ENCODE measurements around the gene ZNF587.

ZNF587 gene

DNA sequence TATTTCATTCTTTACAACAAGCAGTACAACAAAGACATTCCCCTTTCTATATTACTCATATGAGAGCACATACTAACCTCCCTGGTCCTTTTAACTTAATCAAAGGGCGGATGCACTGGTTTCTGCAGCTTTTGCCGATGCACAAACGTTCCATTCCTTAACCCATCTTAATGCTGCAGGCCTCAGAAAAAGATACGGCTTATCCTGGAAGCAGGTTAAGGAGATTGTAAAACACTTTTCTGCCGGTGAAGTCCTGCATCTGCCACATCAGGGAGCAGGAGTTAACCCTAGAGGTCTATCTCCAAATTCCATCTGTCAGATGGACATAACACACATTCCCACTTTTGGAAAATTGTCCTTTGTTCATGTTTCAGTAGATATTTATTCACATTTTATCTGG lies 50.7 kb downstream of the ZNF587 start:
- no peak overlapping the region for H2AK5ac ChIP-seq (ENCODE audit: low read length, severe bottlenecking)

DNA sequence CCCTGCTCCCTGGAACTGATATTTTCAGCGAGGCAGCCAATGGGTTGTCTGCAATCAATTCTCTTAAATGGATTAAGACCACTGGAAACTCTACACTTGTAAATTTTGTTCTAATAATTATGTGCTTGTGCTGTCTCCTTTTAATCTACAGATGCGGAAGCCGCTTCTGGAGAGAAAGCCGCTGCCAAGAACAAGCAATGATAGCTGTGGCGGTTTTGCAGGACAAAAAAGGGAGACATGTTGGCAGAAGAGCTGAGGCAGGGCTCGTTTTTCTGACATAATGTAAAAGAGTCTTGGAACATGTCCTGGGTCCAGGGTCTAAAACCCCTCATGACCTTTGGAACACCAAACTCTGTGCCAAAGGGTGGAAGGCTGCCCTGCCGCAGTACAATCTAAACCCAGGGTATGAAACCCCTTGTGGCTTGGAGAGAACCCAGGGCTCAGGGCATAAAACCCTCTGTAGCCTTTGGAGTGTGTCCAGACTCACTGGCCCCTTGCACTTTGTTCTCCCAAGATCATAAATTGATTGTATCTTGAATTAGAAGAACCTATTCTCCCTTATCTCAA lies 54.0 kb downstream of the ZNF587 start:
- WGBS: 84% methylated on average over 6 of the region's 7 CpGs
- Histone ChIP-seq H2AFZ (ENCODE audit: low read depth, low read length) (no peak overlapping the region), H3K79me1 (replicated peaks; ENCODE audit: low read length, poor library complexity, severe bottlenecking) (peaks cover 27% of the 10 kb centered on the region), H3K27me3 (ENCODE audit: control insufficient read depth in 1 of 2, insufficient read depth in 1 of 2, low read length in 2 of 2) (no peaks in the 10 kb centered on the region), H3K9ac (ENCODE audit: low read length) (no peak overlapping the region), H2BK15ac (ENCODE audit: low read depth, poor library complexity, severe bottlenecking) (no peak overlapping the region), H3K27ac (ENCODE audit: low read length, poor library complexity, severe bottlenecking) (no peak overlapping the region), H3K14ac (ENCODE audit: low read length in 2 of 2) (no peak overlapping the region), H2AK5ac (ENCODE audit: low read length, severe bottlenecking) (no peak overlapping the region), H3K9me3 (ENCODE audit: control insufficient read depth, low read length) (peaks cover 21% of the 10 kb centered on the region), H4K8ac (ENCODE audit: low read length) (no peak overlapping the region), H2BK120ac (ENCODE audit: low read depth, low read length) (no peak overlapping the region), H3K4me2 (ENCODE audit: low read length, poor library complexity, severe bottlenecking) (no peak overlapping the region), H3K4me3 (ENCODE audit: insufficient read depth in 1 of 2, low read depth in 1 of 2, low read length in 2 of 2) (no peak overlapping the region), H3K4ac (ENCODE audit: low read depth in 1 of 2, low read length in 2 of 2) (no peak overlapping the region), H3K36me3 (ENCODE audit: control insufficient read depth in 1 of 2, insufficient read depth in 2 of 2, low read depth in 1 of 2, low read length in 2 of 2) (peaks cover 20 to 22% of the 10 kb centered on the region in 2 experiments), H2BK5ac (ENCODE audit: low read depth, low read length, poor library complexity, severe bottlenecking) (no peak overlapping the region), H2BK12ac (ENCODE audit: low read length in 2 of 2) (no peak overlapping the region), H4K91ac (ENCODE audit: low read length) (no peak overlapping the region), H3K23ac (ENCODE audit: low read length in 2 of 2) (no peak overlapping the region), H3K18ac (ENCODE audit: low read depth in 1 of 2, low read length in 2 of 2) (no peak overlapping the region), H3K4me1 (ENCODE audit: control insufficient read depth, insufficient read depth, low read depth, low read length) (no peaks in the 10 kb centered on the region)
- DNase-seq: no peak

More for the DNA sequence above, 50.7 kb downstream of the ZNF587 start:
- no peak overlapping the region for H3K9ac ChIP-seq (ENCODE audit: low read length)
- H2BK15ac ChIP-seq (ENCODE audit: low read depth, poor library complexity, severe bottlenecking): no peak overlapping the region
- H2BK120ac ChIP-seq (ENCODE audit: low read depth, low read length): no peak overlapping the region
- no peak overlapping the region for H4K8ac ChIP-seq (ENCODE audit: low read length)
- peaks cover 23% of the 10 kb centered on the region for H3K79me1 ChIP-seq (replicated peaks; ENCODE audit: low read length, poor library complexity, severe bottlenecking)
- no peak overlapping the region for H2AFZ ChIP-seq (ENCODE audit: low read depth, low read length)
- no peaks in the 10 kb centered on the region for H3K27me3 ChIP-seq (ENCODE audit: control insufficient read depth in 1 of 2, insufficient read depth in 1 of 2, low read length in 2 of 2)
- no peak overlapping the region for H3K27ac ChIP-seq (ENCODE audit: low read length, poor library complexity, severe bottlenecking)
- no peaks in the 10 kb centered on the region for H3K4me1 ChIP-seq (ENCODE audit: control insufficient read depth, insufficient read depth, low read depth, low read length)
- H3K4ac ChIP-seq (ENCODE audit: low read depth in 1 of 2, low read length in 2 of 2): no peak overlapping the region
- H3K18ac ChIP-seq (ENCODE audit: low read depth in 1 of 2, low read length in 2 of 2): no peak overlapping the region
- DNase-seq: no peak
- WGBS: 96% methylated on average over 5 of the region's 5 CpGs
- no peak overlapping the region for H3K23ac ChIP-seq (ENCODE audit: low read length in 2 of 2)
- H3K14ac ChIP-seq (ENCODE audit: low read length in 2 of 2): no peak overlapping the region
- H4K91ac ChIP-seq (ENCODE audit: low read length): no peak overlapping the region
- H2BK5ac ChIP-seq (ENCODE audit: low read depth, low read length, poor library complexity, severe bottlenecking): no peak overlapping the region
- peaks cover 2 to 11% of the 10 kb centered on the region in 2 experiments for H3K36me3 ChIP-seq (ENCODE audit: control insufficient read depth in 1 of 2, insufficient read depth in 2 of 2, low read depth in 1 of 2, low read length in 2 of 2)
- no peak overlapping the region for H2BK12ac ChIP-seq (ENCODE audit: low read length in 2 of 2)
- H3K4me3 ChIP-seq (ENCODE audit: insufficient read depth in 1 of 2, low read depth in 1 of 2, low read length in 2 of 2): no peak overlapping the region
- peaks cover 7% of the 10 kb centered on the region for H3K9me3 ChIP-seq (ENCODE audit: control insufficient read depth, low read length)
- no peak overlapping the region for H3K4me2 ChIP-seq (ENCODE audit: low read length, poor library complexity, severe bottlenecking)

DNA sequence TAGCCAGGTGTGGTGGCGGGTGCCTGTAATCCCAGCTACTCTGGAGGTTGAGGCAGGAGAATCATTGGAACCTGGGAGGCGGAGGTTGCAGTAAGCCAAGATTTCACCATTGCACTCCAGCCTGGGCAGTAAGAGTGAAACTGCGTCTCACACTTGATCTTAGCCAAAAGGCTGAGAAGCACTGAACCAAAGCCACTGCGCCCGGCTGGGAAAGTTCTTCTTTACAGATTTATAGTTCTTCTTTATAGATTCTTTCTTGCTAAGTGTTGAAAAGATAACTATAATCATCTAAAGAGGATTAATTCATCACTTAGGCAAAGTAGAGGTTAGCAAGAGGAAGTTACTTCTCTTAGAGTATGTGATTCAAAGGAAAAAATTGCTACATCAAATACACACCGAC lies 55.6 kb downstream of the ZNF587 start:
- 100% methylated on average over 2 of the region's 6 CpGs for WGBS
- DNase-seq: no peak
- H3K79me1 ChIP-seq (replicated peaks; ENCODE audit: low read length, poor library complexity, severe bottlenecking): peaks cover 26% of the 10 kb centered on the region

DNA sequence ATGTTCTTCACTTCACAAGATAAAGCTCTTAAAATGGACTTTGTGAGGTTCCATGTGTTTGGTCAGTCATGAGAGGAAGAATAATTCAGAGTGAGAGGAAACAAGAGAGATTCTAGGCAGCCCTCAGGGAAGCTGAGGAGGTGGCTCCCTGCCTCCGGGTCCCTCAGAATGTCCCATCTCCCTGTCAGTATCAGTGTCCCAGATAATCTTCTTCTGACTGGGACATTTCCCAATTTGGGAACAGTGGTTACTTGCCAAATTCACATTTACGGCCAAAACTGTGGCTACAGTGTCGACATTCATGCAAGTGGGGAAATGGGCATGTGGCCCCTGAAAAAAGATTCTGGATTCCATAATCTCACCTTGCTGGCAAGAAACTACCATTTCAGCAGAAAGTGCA lies 57.7 kb downstream of the ZNF587 start:
- H3K4me2 ChIP-seq (ENCODE audit: low read length, poor library complexity, severe bottlenecking): no peak overlapping the region

More for the DNA sequence above, 55.6 kb downstream of the ZNF587 start:
- H2BK120ac ChIP-seq (ENCODE audit: low read depth, low read length): no peak overlapping the region
- no peaks in the 10 kb centered on the region for H3K27me3 ChIP-seq (ENCODE audit: control insufficient read depth in 1 of 2, insufficient read depth in 1 of 2, low read length in 2 of 2)
- H2AFZ ChIP-seq (ENCODE audit: low read depth, low read length): no peak overlapping the region
- H3K4me3 ChIP-seq (ENCODE audit: insufficient read depth in 1 of 2, low read depth in 1 of 2, low read length in 2 of 2): no peak overlapping the region
- no peak overlapping the region for H3K9ac ChIP-seq (ENCODE audit: low read length)
- no peak overlapping the region for H3K27ac ChIP-seq (ENCODE audit: low read length, poor library complexity, severe bottlenecking)
- H3K23ac ChIP-seq (ENCODE audit: low read length in 2 of 2): no peak overlapping the region
- peaks cover 26% of the 10 kb centered on the region for H3K9me3 ChIP-seq (ENCODE audit: control insufficient read depth, low read length)
- no peak overlapping the region for H3K4me2 ChIP-seq (ENCODE audit: low read length, poor library complexity, severe bottlenecking)
- no peaks in the 10 kb centered on the region for H3K4me1 ChIP-seq (ENCODE audit: control insufficient read depth, insufficient read depth, low read depth, low read length)
- H2BK5ac ChIP-seq (ENCODE audit: low read depth, low read length, poor library complexity, severe bottlenecking): no peak overlapping the region
- H4K8ac ChIP-seq (ENCODE audit: low read length): no peak overlapping the region
- H2AK5ac ChIP-seq (ENCODE audit: low read length, severe bottlenecking): no peak overlapping the region
- no peak overlapping the region for H4K91ac ChIP-seq (ENCODE audit: low read length)
- H2BK12ac ChIP-seq (ENCODE audit: low read length in 2 of 2): no peak overlapping the region
- no peak overlapping the region for H3K4ac ChIP-seq (ENCODE audit: low read depth in 1 of 2, low read length in 2 of 2)
- peaks cover 31 to 33% of the 10 kb centered on the region in 2 experiments for H3K36me3 ChIP-seq (ENCODE audit: control insufficient read depth in 1 of 2, insufficient read depth in 2 of 2, low read depth in 1 of 2, low read length in 2 of 2)
- H3K14ac ChIP-seq (ENCODE audit: low read length in 2 of 2): no peak overlapping the region
- no peak overlapping the region for H2BK15ac ChIP-seq (ENCODE audit: low read depth, poor library complexity, severe bottlenecking)
- H3K18ac ChIP-seq (ENCODE audit: low read depth in 1 of 2, low read length in 2 of 2): no peak overlapping the region

More for the DNA sequence above, 57.7 kb downstream of the ZNF587 start:
- Histone ChIP-seq H2BK5ac (ENCODE audit: low read depth, low read length, poor library complexity, severe bottlenecking) (no peak overlapping the region), H2AFZ (ENCODE audit: low read depth, low read length) (no peak overlapping the region), H2AK5ac (ENCODE audit: low read length, severe bottlenecking) (no peak overlapping the region), H3K27ac (ENCODE audit: low read length, poor library complexity, severe bottlenecking) (no peak overlapping the region), H3K27me3 (ENCODE audit: control insufficient read depth in 1 of 2, insufficient read depth in 1 of 2, low read length in 2 of 2) (no peaks in the 10 kb centered on the region), H3K9me3 (ENCODE audit: control insufficient read depth, low read length) (peaks cover 31% of the 10 kb centered on the region), H2BK15ac (ENCODE audit: low read depth, poor library complexity, severe bottlenecking) (no peak overlapping the region), H3K23ac (ENCODE audit: low read length in 2 of 2) (no peak overlapping the region), H3K36me3 (ENCODE audit: control insufficient read depth in 1 of 2, insufficient read depth in 2 of 2, low read depth in 1 of 2, low read length in 2 of 2) (peaks cover 44 to 53% of the 10 kb centered on the region in 2 experiments), H4K91ac (ENCODE audit: low read length) (no peak overlapping the region), H3K4ac (ENCODE audit: low read depth in 1 of 2, low read length in 2 of 2) (no peak overlapping the region), H3K4me3 (ENCODE audit: insufficient read depth in 1 of 2, low read depth in 1 of 2, low read length in 2 of 2) (no peak overlapping the region), H3K18ac (ENCODE audit: low read depth in 1 of 2, low read length in 2 of 2) (no peak overlapping the region), H4K8ac (ENCODE audit: low read length) (no peak overlapping the region), H3K79me1 (replicated peaks; ENCODE audit: low read length, poor library complexity, severe bottlenecking) (peaks cover 24% of the 10 kb centered on the region), H3K4me1 (ENCODE audit: control insufficient read depth, insufficient read depth, low read depth, low read length) (no peaks in the 10 kb centered on the region), H2BK12ac (ENCODE audit: low read length in 2 of 2) (no peak overlapping the region), H3K14ac (ENCODE audit: low read length in 2 of 2) (no peak overlapping the region), H2BK120ac (ENCODE audit: low read depth, low read length) (no peak overlapping the region), H3K9ac (ENCODE audit: low read length) (no peak overlapping the region)
- WGBS: 97% methylated on average over 3 of the region's 3 CpGs
- DNase-seq: no peak
